Stimulated activated naive B cell treated with anti-CD40 and anti-IgM and Interleukin-4, amounts not matched to agents 10 μg/mL and 1 μg/mL and 100 μg/mL, for 72 hours (primary cell): ENCODE measurements around the gene ATXN3.

Experiments
- ATAC-seq, 2 donors: fragments of 150-1000 bp; cut with Tn5 transposase; replicated peaks; 2 replicates each; pipeline ENCODE4 v1.10.0; 2021; ENCODE audit warnings: moderate library complexity in 1 of 2
- DNase-seq: peaks from one replicate; pipeline ENCODE4 v3.0.0; 2021
- H3K27ac Mint-ChIP-seq: one replicate; pipeline ENCODE4 v1.8.0; 2022; ENCODE audit warnings: mild to moderate bottlenecking, mixed read lengths
- H3K27me3 Mint-ChIP-seq, 2 donors: one replicate each; pipeline ENCODE4 v1.8.0; 2022; ENCODE audit warnings: mixed read lengths in 2 of 2
- H3K36me3 Mint-ChIP-seq, 2 donors: one replicate each; pipeline ENCODE4 v1.8.0; 2022; ENCODE audit warnings: mixed read lengths in 2 of 2, mild to moderate bottlenecking in 1 of 2
- H3K4me1 Mint-ChIP-seq, 2 donors: one replicate each; pipeline ENCODE4 v1.8.0; 2022; ENCODE audit warnings: mixed read lengths in 2 of 2, mild to moderate bottlenecking in 1 of 2
- H3K4me3 Mint-ChIP-seq, 2 donors: one replicate each; pipeline ENCODE4 v1.8.0; 2022; ENCODE audit warnings: mild to moderate bottlenecking in 2 of 2, mixed read lengths in 2 of 2, moderate library complexity in 1 of 2
- H3K9me3 Mint-ChIP-seq, 2 donors: one replicate each; pipeline ENCODE4 v1.8.0; 2022; ENCODE audit warnings: mixed read lengths in 2 of 2, mild to moderate bottlenecking in 1 of 2

ATXN3 gene

DNA sequence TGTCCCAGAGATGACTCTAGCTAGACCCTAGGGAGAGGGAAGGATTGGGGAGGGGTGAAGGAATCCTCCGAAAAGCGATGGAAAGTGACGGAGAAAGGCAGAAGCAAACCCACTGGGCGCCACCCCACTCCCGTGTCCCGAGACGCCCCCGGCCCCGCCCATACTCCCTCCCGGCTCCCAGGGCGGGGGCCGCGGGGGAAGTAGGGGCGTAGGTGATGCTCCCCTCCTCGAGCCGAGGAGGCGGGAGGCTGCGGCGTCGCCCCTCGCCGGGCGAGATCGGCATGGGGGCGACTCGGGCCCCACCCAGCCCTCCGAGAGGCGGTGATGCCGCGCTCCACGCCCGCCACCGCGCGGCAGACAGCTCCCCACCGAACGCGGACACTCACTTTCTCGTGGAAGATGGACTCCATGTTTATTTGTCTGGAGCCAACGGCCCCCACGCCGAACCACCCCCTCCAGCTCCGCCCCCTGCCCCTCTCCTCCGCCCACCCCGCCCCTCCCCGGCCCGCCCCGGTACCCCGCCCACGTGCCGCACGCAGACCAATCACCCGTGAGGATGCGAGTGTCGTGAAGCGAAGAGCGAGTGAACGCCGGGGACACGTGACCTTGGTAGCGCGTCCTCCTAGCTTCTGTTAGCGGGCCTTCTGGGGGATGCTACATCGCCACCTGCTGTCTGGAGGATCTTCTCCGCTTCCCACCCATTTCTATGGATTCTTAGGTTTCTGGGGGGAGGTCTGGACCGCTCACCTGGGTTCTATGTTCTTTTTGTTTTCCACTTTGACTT lies at the start of gene ATXN3:
ATXN3 (minus strand) TSS at position 440 of the 784 bp plus-strand sequence; CDS start at position 410, 30 bp downstream.
- peaks cover 0 to 3% of the 10 kb centered on the region in 2 donors for H3K36me3 Mint-ChIP-seq
- peaks cover 17 to 45% of the 10 kb centered on the region in 2 donors for H3K4me1 Mint-ChIP-seq
- H3K4me3 Mint-ChIP-seq: peak within 1 kb of the TSS; percentile 92 to 98
- H3K27ac Mint-ChIP-seq: peak within 1 kb of the TSS; percentile 97
- peak; percentile 92 for DNase-seq
- peak; percentile 94 to 96 for ATAC-seq
- no peaks in the 10 kb centered on the region for H3K27me3 Mint-ChIP-seq
- no peaks in the 10 kb centered on the region for H3K9me3 Mint-ChIP-seq

GRCh38 chr14:92154283-92154942 lies 48.0 kb upstream of the ATXN3 start:
- H3K27ac Mint-ChIP-seq: no peak overlapping the region
- no peak overlapping the region for H3K4me3 Mint-ChIP-seq
- ATAC-seq (no peak), DNase-seq (no peak)
- H3K9me3 Mint-ChIP-seq: no peaks in the 10 kb centered on the region
- H3K36me3 Mint-ChIP-seq: peaks cover 27 to 47% of the 10 kb centered on the region in 2 donors
- peaks cover 5 to 7% of the 10 kb centered on the region in 2 donors for H3K4me1 Mint-ChIP-seq
- no peaks in the 10 kb centered on the region for H3K27me3 Mint-ChIP-seq

DNA sequence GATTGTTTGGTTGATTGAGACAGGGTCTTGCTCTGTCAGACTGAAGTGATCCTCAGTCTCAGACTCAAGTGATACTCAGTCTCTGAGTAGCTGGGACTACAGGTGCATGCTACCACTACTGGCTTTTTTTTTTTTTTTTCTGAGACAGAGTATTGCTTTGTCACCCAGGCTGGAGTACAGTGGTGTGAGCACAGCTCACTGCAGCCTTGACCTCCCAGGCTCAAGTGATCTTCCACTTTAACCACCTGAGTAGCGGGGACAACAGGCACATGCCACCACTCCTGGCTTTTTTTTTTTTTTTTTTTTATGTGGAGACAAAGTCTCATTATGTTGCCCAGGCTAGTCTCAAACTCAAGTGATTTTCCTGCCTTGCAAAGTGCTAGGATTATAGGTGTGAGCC lies 47.2 kb upstream of the ATXN3 start:
- H3K4me3 Mint-ChIP-seq: no peak overlapping the region
- DNase-seq (no peak), ATAC-seq (no peak)
- H3K9me3 Mint-ChIP-seq: no peaks in the 10 kb centered on the region
- H3K36me3 Mint-ChIP-seq: peaks cover 27 to 45% of the 10 kb centered on the region in 2 donors
- no peak overlapping the region for H3K27ac Mint-ChIP-seq
- H3K4me1 Mint-ChIP-seq: peaks cover 5 to 7% of the 10 kb centered on the region in 2 donors
- H3K27me3 Mint-ChIP-seq: no peaks in the 10 kb centered on the region

DNA sequence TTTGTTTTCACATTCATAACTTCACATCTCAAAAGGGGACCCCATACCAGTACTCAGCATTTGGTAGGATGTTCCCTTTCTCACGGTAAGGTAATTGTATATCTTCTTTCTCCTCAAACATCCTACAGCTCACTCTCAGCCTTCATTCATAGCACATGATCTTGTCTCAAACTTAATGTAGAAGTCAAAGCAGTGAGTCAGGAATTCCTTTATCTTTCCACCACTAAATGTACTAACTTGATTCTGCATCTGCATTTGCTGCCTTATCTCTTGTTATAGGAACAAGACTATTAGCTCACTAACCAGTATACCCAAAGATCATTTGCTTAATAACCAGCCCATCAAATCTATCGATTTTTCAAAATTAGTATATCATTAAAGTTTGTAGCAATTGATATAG lies 38.3 kb upstream of the ATXN3 start:
- H3K27me3 Mint-ChIP-seq: no peaks in the 10 kb centered on the region
- peaks cover 32 to 47% of the 10 kb centered on the region in 2 donors for H3K36me3 Mint-ChIP-seq
- H3K9me3 Mint-ChIP-seq: no peaks in the 10 kb centered on the region
- H3K4me1 Mint-ChIP-seq: peaks cover 0 to 5% of the 10 kb centered on the region in 2 donors
- ATAC-seq (no peak), DNase-seq (no peak)
- no peak overlapping the region for H3K4me3 Mint-ChIP-seq
- no peak overlapping the region for H3K27ac Mint-ChIP-seq

GRCh38 chr14:92143962-92144361 lies 37.6 kb upstream of the ATXN3 start:
- DNase-seq (no peak), ATAC-seq (no peak)
- Mint-ChIP-seq H3K27ac (no peak overlapping the region), H3K4me3 (no peak overlapping the region), H3K36me3 (peaks cover 32 to 44% of the 10 kb centered on the region in 2 donors), H3K27me3 (no peaks in the 10 kb centered on the region), H3K4me1 (peaks cover 0 to 5% of the 10 kb centered on the region in 2 donors), H3K9me3 (no peaks in the 10 kb centered on the region)

DNA sequence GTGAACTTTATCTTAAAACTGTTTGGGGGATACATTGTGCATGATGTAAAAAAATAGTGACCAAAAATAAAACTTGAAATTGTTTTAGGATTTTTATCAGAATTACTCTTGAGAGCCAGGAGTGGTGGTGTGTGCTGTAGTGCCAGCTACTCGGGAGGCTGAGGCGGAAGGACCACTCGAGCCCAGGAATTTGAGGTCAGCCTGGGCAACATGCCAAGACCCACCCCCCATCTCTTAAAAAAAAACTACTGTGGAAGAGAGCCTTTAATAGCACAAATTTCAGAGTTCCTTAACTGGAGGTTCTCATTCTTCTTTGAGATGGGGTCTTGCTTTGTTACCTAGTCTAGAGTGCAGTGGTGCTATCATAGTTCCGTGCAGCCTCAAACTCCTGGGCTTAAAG lies 36.9 kb upstream of the ATXN3 start:
- H3K9me3 Mint-ChIP-seq: no peaks in the 10 kb centered on the region
- H3K4me3 Mint-ChIP-seq: no peak overlapping the region
- H3K27me3 Mint-ChIP-seq: no peaks in the 10 kb centered on the region
- peaks cover 35 to 45% of the 10 kb centered on the region in 2 donors for H3K36me3 Mint-ChIP-seq
- DNase-seq (no peak), ATAC-seq (no peak)
- H3K4me1 Mint-ChIP-seq: peaks cover 0 to 5% of the 10 kb centered on the region in 2 donors
- H3K27ac Mint-ChIP-seq: no peak overlapping the region

DNA sequence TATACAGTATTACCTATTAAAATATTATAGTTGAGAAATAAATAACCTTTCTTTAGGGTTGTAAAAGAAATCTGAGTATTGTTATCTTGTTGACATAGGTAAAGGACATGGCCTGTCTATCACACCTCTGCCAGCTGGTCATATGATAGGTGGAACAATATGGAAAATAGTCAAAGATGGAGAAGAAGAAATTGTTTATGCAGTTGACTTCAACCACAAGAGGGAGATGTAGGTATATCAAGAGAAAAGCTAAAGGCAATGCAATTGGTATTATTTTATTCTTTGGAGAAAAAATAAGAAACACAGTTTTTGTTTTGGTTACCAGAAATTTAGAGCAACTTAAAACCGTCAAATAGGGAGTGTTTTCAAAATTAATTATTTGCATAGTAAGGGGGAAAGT lies 28.9 kb upstream of the ATXN3 start:
- Mint-ChIP-seq H3K27me3 (no peaks in the 10 kb centered on the region), H3K36me3 (peaks cover 29 to 48% of the 10 kb centered on the region in 2 donors), H3K9me3 (no peaks in the 10 kb centered on the region), H3K4me1 (peaks cover 0 to under 1% of the 10 kb centered on the region in 2 donors), H3K27ac (no peak overlapping the region), H3K4me3 (no peak overlapping the region)
- ATAC-seq: no peak
- no peak for DNase-seq

- peaks cover 31 to 54% of the 10 kb centered on the region in 2 donors for H3K36me3 Mint-ChIP-seq
- ATAC-seq: no peak
These were observed 28.1 kb upstream of the ATXN3 start for GRCh38 chr14:92134456-92134855.

DNA sequence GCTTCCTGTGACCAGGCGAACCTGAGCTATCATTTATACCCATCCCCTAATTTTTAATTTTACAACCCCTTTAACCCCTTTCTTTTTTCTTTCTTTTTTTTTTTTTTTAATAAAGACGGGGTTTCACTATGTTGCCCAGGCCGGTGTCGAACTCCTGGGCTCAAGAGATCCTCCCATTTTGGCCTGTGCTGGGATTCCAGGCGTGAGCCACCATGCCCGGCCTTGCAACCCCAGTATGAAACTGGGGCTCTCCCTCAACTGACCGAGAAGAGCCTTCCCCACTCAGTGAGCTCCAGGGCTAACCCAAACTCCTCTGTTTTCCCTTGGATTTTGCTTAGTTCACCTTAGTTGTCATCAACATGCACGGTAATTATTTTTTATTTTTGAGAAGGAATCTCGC lies 16.4 kb upstream of the ATXN3 start:
- Mint-ChIP-seq H3K27me3 (no peaks in the 10 kb centered on the region), H3K36me3 (peaks cover 17 to 44% of the 10 kb centered on the region in 2 donors), H3K27ac (peak overlapping the region; percentile 100), H3K9me3 (no peaks in the 10 kb centered on the region), H3K4me3 (peak overlapping the region; percentile 89 to 96), H3K4me1 (peaks cover 27 to 47% of the 10 kb centered on the region in 2 donors)
- DNase-seq: no peak
- no peak for ATAC-seq

More at GRCh38 chr14:92134456-92134855, 28.1 kb upstream of the ATXN3 start:
- no peak for DNase-seq
- H3K27ac Mint-ChIP-seq: no peak overlapping the region
- peaks cover 0 to 5% of the 10 kb centered on the region in 2 donors for H3K4me1 Mint-ChIP-seq
- H3K9me3 Mint-ChIP-seq: no peaks in the 10 kb centered on the region
- H3K27me3 Mint-ChIP-seq: no peaks in the 10 kb centered on the region
- H3K4me3 Mint-ChIP-seq: no peak overlapping the region

DNA sequence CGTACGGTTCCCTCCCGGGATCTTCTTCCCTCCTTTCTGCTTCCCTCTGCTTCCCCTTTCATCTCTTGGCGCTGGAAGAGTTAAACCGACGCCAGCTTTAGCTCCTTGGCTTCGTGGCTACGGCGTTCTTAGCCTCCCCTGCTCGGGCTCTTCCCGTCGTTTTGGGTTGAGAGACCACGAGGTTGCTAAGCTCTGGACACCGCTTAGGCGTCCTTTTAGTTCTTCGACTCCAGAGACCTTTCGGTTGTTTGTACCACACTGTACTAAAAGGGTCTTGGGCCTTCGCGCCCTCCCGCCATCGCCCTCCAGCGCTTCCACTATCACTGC lies 15.9 kb upstream of the ATXN3 start:
- Mint-ChIP-seq H3K4me3 (peak overlapping the region; percentile 89 to 96), H3K27me3 (no peaks in the 10 kb centered on the region), H3K4me1 (peaks cover 24 to 45% of the 10 kb centered on the region in 2 donors), H3K27ac (peak overlapping the region; percentile 100), H3K9me3 (no peaks in the 10 kb centered on the region), H3K36me3 (peaks cover 14 to 39% of the 10 kb centered on the region in 2 donors)
- ATAC-seq: peak; percentile 33 to 35
- DNase-seq: no peak

GRCh38 chr14:92121670-92122350 lies 15.4 kb upstream of the ATXN3 start, which contains the start of the genes CPSF2 and NDUFB1:
CPSF2 (plus strand) TSS chr14:92121969; CDS start chr14:92130985, 9,016 bp downstream.
NDUFB1 (minus strand) TSS chr14:92121706; CDS start chr14:92117637, 4,069 bp downstream.
- Mint-ChIP-seq H3K4me3 (peak within 1 kb of the TSS; percentile 89 to 96), H3K9me3 (no peaks in the 10 kb centered on the region), H3K27ac (peak within 1 kb of the TSS; percentile 100), H3K27me3 (no peaks in the 10 kb centered on the region), H3K36me3 (peaks cover 10 to 36% of the 10 kb centered on the region in 2 donors), H3K4me1 (peaks cover 21 to 40% of the 10 kb centered on the region in 2 donors)
- peak; percentile 82 for DNase-seq
- ATAC-seq: peak; percentile 92

DNA sequence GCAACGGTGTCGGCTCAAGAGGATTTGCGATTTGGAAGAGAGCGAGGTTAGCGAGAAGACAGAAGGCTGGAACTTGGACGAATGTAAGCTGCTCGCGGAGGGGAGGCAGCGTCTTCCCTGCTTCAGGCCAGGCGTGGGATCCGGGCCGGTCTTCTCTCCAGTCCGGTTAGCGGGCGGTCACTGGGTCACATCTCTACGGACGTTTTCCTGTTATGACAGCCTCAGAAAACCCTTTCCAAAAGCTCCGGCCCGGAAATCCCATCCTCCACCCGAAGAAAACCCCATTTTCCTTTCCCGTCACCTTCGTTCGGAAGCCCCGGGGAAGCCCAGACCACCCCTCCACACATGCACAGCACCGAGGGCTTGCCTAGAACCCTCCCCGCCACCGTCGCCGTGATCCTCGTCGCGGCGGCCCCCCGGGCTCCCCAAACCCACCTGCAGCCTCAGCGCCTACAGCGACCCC lies 14.9 kb upstream of the ATXN3 start:
- Mint-ChIP-seq H3K4me1 (peaks cover 23 to 39% of the 10 kb centered on the region in 2 donors), H3K9me3 (no peaks in the 10 kb centered on the region), H3K4me3 (peak overlapping the region; percentile 89 to 96), H3K27me3 (no peaks in the 10 kb centered on the region), H3K36me3 (peaks cover 12 to 37% of the 10 kb centered on the region in 2 donors), H3K27ac (peak overlapping the region; percentile 100)
- ATAC-seq (peak; percentile 32 to 39), DNase-seq (no peak)

GRCh38 chr14:92109490-92109889 lies 3.1 kb upstream of the ATXN3 start:
- ATAC-seq (no peak), DNase-seq (no peak)
- Mint-ChIP-seq H3K4me1 (peaks cover 13 to 18% of the 10 kb centered on the region in 2 donors), H3K27ac (no peak overlapping the region), H3K36me3 (no peaks in the 10 kb centered on the region), H3K4me3 (no peak overlapping the region), H3K9me3 (no peaks in the 10 kb centered on the region), H3K27me3 (no peaks in the 10 kb centered on the region)
